ENCODE measurements around the gene SMYD2.

The SMYD2 gene

GRCh38 chr1:214303141-214303930, 22.4 kb downstream of the SMYD2 start:
- ATAC-seq, result no peak

- ATAC-seq, result no peak
These were observed 24.3 kb downstream of the SMYD2 start for GRCh38 chr1:214305164-214305751.

GRCh38 chr1:214306269-214306668, 25.3 kb downstream of the SMYD2 start:
- ATAC-seq, result no peak

- ATAC-seq, result no peak
These were observed 29.1 kb downstream of the SMYD2 start for GRCh38 chr1:214310010-214310409.

GRCh38 chr1:214310777-214311690, 30.1 kb downstream of the SMYD2 start:
- no peak for ATAC-seq

- ATAC-seq, result no peak
These were observed 31.6 kb downstream of the SMYD2 start for GRCh38 chr1:214312530-214313051.

- no peak for ATAC-seq
These were observed 33.4 kb downstream of the SMYD2 start for GRCh38 chr1:214314178-214314843.

- ATAC-seq, result no peak
These were observed 35.6 kb downstream of the SMYD2 start for GRCh38 chr1:214316593-214316992.

- no peak for ATAC-seq
These were observed 36.3 kb downstream of the SMYD2 start for GRCh38 chr1:214317300-214317699.

GRCh38 chr1:214317734-214318133, 36.8 kb downstream of the SMYD2 start:
- ATAC-seq, result no peak

GRCh38 chr1:214318356-214318755, 37.4 kb downstream of the SMYD2 start:
- no peak for ATAC-seq

GRCh38 chr1:214318956-214319736, 38.2 kb downstream of the SMYD2 start:
- no peak for ATAC-seq

- no peak for ATAC-seq
These were observed 39.0 kb downstream of the SMYD2 start for GRCh38 chr1:214319938-214320337.

- ATAC-seq, result no peak
These were observed 40.9 kb downstream of the SMYD2 start for GRCh38 chr1:214321705-214322453.

- no peak for ATAC-seq
These were observed 44.2 kb downstream of the SMYD2 start for GRCh38 chr1:214324896-214325800.

GRCh38 chr1:214326406-214326805, 45.4 kb downstream of the SMYD2 start:
- no peak for ATAC-seq

GRCh38 chr1:214327514-214327913, 46.6 kb downstream of the SMYD2 start:
- ATAC-seq, result no peak

- ATAC-seq, result peak; percentile 93 to 95
These were observed 48.0 kb downstream of the SMYD2 start for GRCh38 chr1:214328770-214329469.

Measured in activated CD4-positive, CD25-positive, alpha-beta regulatory T cell treated with anti-CD3 and anti-CD28 coated beads, Interleukin-2, amount 50 U/mL, for 24 hours (primary cell).